WTC11 (cell line): ENCODE measurements around the gene ZFAND3. TPM values are rescaled to one million over a fixed set of nuclear protein-coding genes. Genes with fewer than 3 reads are reported as not detected.

ENCODE experiments used
- ATAC-seq: fragments of 200-7000 bp; cut with Tn5 transposase; 2 replicates; pipeline ENCODE4 v1.10.0; 2021; ENCODE audit warnings: mild to moderate bottlenecking, moderate library complexity
- CTCF ChIA-PET: fragments of 300-600 bp; sonication (Branson Sonifier 250); formaldehyde crosslinking; loops from one replicate; lab custom pipeline; 2021; ENCODE audit warnings: antibody characterized with exemption; lab: Charles Lee
- POLR2A ChIA-PET: fragments of 350-600 bp; sonication (Branson Sonifier 250); formaldehyde crosslinking; loops from one replicate; lab custom pipeline; 2021; ENCODE audit warnings: antibody characterized with exemption; lab: Charles Lee
- DNase-seq: peaks from one replicate; pipeline ENCODE4 v3.0.0; 2021; ENCODE audit warnings: low spot score
- H3K27ac Mint-ChIP-seq: 2 replicates; pipeline ENCODE4 v1.8.0; 2021; ENCODE audit warnings: mixed read lengths
- H3K27me3 Mint-ChIP-seq: 2 replicates; pipeline ENCODE4 v1.8.0; 2021; ENCODE audit warnings: low read depth, mild to moderate bottlenecking, moderate library complexity, mixed read lengths
- H3K36me3 Mint-ChIP-seq: 2 replicates; pipeline ENCODE4 v1.8.0; 2021; ENCODE audit warnings: mixed read lengths
- H3K4me1 Mint-ChIP-seq: 2 replicates; pipeline ENCODE4 v1.8.0; 2022; ENCODE audit warnings: mixed read lengths
- H3K4me3 Mint-ChIP-seq: 2 replicates; pipeline ENCODE4 v1.8.0; 2021; ENCODE audit warnings: mild to moderate bottlenecking, moderate library complexity, mixed read lengths
- H3K9me3 Mint-ChIP-seq: 2 replicates; pipeline ENCODE4 v1.8.0; 2021; ENCODE audit warnings: mixed read lengths
- ATF6 ChIP-seq: sonication (generic); formaldehyde crosslinking; IDR thresholded peaks from 2 replicates; pipeline ENCODE4 v1.8.1; 2023; ENCODE audit warnings: mild to moderate bottlenecking, missing genetic modification reagents
- CREM ChIP-seq: sonication (generic); formaldehyde crosslinking; IDR thresholded peaks from 2 replicates; pipeline ENCODE4 v1.8.1; 2022; ENCODE audit warnings: mild to moderate bottlenecking, missing genetic modification reagents, moderate library complexity
- E2F4 ChIP-seq: sonication (generic); formaldehyde crosslinking; IDR thresholded peaks from 2 replicates; pipeline ENCODE4 v1.8.1; 2022; ENCODE audit warnings: low read depth, mild to moderate bottlenecking, moderate library complexity, missing genetic modification reagents, borderline replicate concordance
- ESRRA ChIP-seq: sonication (generic); formaldehyde crosslinking; IDR thresholded peaks from 2 replicates; pipeline ENCODE4 v1.8.1; 2022; ENCODE audit warnings: mild to moderate bottlenecking, missing genetic modification reagents, borderline replicate concordance
- FOXK1 ChIP-seq: sonication (generic); formaldehyde crosslinking; IDR thresholded peaks from 2 replicates; pipeline ENCODE4 v1.8.0; 2022; ENCODE audit warnings: mild to moderate bottlenecking, moderate library complexity, missing genetic modification reagents
- FOXP1 ChIP-seq: sonication (generic); formaldehyde crosslinking; IDR thresholded peaks from 2 replicates; pipeline ENCODE4 v1.8.0; 2022; ENCODE audit warnings: missing genetic modification reagents, mild to moderate bottlenecking, moderate library complexity, borderline replicate concordance
- FOXP4 ChIP-seq: sonication (generic); formaldehyde crosslinking; IDR thresholded peaks from 2 replicates; pipeline ENCODE4 v1.8.0; 2022; ENCODE audit warnings: mild to moderate bottlenecking, missing genetic modification reagents
- GRHL2 ChIP-seq: fragments of 250-450 bp; sonication (Bioruptor Pico); IDR thresholded peaks from 2 replicates; pipeline ENCODE4 v1.8.0; 2022; ENCODE audit warnings: mild to moderate bottlenecking, moderate library complexity; ENCODE audit not compliant: insufficient replicate concordance, severe bottlenecking
- SMAD3 ChIP-seq: sonication (generic); formaldehyde crosslinking; IDR thresholded peaks from 2 replicates; pipeline ENCODE4 v1.8.0; 2022; ENCODE audit warnings: missing genetic modification reagents, mild to moderate bottlenecking, borderline replicate concordance
- ZNF138 ChIP-seq: sonication (generic); formaldehyde crosslinking; conservative IDR thresholded peaks from 2 replicates; pipeline ENCODE4 v1.8.1; 2022; ENCODE audit warnings: mild to moderate bottlenecking, moderate library complexity, missing genetic modification reagents
- ZNF263 ChIP-seq: sonication (generic); formaldehyde crosslinking; IDR thresholded peaks from 2 replicates; pipeline ENCODE4 v1.8.1; 2022; ENCODE audit warnings: low read depth, mild to moderate bottlenecking, moderate library complexity, missing genetic modification reagents
- ZNF425 ChIP-seq: fragments of 250-450 bp; sonication (Bioruptor Pico); conservative IDR thresholded peaks from 2 replicates; pipeline ENCODE4 v1.9.0; 2021; ENCODE audit warnings: mild to moderate bottlenecking
- ZNF671 ChIP-seq: fragments of 250-450 bp; sonication (Bioruptor Pico); IDR thresholded peaks from 2 replicates; pipeline ENCODE4 v1.8.0; 2021; ENCODE audit warnings: mild to moderate bottlenecking
- total RNA-seq: library from RNA; stranded (reverse); gene quantifications from 3 replicates; pipeline ENCODE4 v1.2.3, GENCODE V29; 2021
- TF ChIP-seq, protein P1 (sequence below): sonication (generic); formaldehyde crosslinking; IDR thresholded peaks from 2 replicates; pipeline ENCODE4 v1.8.1; 2023; ENCODE audit warnings: mild to moderate bottlenecking, missing genetic modification reagents, moderate library complexity
- TF ChIP-seq, protein P2 (sequence below): fragments of 250-450 bp; sonication (Bioruptor Pico); IDR thresholded peaks from 2 replicates; pipeline ENCODE4 v2.1.2; 2022; ENCODE audit warnings: mild to moderate bottlenecking, moderate library complexity
- TF ChIP-seq, protein P3 (sequence below): sonication (generic); formaldehyde crosslinking; IDR thresholded peaks from 2 replicates; pipeline ENCODE4 v1.8.1; 2023; ENCODE audit warnings: mild to moderate bottlenecking, moderate library complexity, missing genetic modification reagents
- TF ChIP-seq, protein P4 (sequence below): fragments of 250-450 bp; sonication (Bioruptor Pico); IDR thresholded peaks from 2 replicates; pipeline ENCODE4 v1.9.0; 2021; ENCODE audit warnings: mild to moderate bottlenecking

The ZFAND3 gene
- total RNA-seq, 1 experiment from 2014 or later: 50.3 TPM

DNA sequence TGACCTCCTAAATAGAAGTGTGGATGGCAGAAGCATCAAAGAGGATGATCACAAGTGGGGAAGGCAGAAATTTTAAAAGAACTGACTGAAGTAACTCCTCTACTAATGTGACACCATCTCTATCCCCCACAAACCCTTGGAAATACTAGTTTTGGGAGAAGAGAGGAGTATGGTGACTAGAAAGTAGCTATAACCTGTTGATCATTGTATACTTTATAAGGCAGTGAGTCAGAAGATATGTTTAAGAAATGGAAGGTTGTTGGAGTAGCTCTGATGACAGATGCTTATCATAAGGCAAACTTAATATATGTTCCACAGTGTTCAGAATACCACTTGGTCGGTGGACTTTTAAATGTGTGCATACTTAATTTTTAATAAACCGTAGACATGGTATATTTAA lies 116.6 kb downstream of the ZFAND3 start:
- peaks cover 23% of the 10 kb centered on the region for H3K4me1 Mint-ChIP-seq
- no peak overlapping the region for H3K27ac Mint-ChIP-seq
- no peaks in the 10 kb centered on the region for H3K27me3 Mint-ChIP-seq
- no peak for TF ChIP-seq ZNF138
- no peak for TF ChIP-seq ZNF671 (CRISPR knock-in tag)
- TF ChIP-seq ATF6 (CRISPR knock-in tag): no peak
- no peak for TF ChIP-seq E2F4 (CRISPR knock-in tag)
- TF ChIP-seq ZNF425 (CRISPR knock-in tag): no peak
- TF ChIP-seq, protein P1, sequence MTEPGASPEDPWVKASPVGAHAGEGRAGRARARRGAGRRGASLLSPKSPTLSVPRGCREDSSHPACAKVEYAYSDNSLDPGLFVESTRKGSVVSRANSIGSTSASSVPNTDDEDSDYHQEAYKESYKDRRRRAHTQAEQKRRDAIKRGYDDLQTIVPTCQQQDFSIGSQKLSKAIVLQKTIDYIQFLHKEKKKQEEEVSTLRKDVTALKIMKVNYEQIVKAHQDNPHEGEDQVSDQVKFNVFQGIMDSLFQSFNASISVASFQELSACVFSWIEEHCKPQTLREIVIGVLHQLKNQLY (CRISPR knock-in tag): no peak
- TF ChIP-seq, protein P2, sequence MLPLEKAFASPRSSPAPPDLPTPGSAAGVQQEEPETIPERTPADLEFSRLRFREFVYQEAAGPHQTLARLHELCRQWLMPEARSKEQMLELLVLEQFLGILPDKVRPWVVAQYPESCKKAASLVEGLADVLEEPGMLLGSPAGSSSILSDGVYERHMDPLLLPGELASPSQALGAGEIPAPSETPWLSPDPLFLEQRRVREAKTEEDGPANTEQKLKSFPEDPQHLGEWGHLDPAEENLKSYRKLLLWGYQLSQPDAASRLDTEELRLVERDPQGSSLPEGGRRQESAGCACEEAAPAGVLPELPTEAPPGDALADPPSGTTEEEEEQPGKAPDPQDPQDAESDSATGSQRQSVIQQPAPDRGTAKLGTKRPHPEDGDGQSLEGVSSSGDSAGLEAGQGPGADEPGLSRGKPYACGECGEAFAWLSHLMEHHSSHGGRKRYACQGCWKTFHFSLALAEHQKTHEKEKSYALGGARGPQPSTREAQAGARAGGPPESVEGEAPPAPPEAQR (CRISPR knock-in tag): no peak
- TF ChIP-seq ZNF263 (CRISPR knock-in tag): no peak
- TF ChIP-seq GRHL2 (CRISPR knock-in tag): no peak
- no peak for TF ChIP-seq FOXK1 (CRISPR knock-in tag)
- no peak for TF ChIP-seq CREM
- TF ChIP-seq ESRRA: no peak
- TF ChIP-seq FOXP4 (CRISPR knock-in tag): no peak
- TF ChIP-seq, protein P3, sequence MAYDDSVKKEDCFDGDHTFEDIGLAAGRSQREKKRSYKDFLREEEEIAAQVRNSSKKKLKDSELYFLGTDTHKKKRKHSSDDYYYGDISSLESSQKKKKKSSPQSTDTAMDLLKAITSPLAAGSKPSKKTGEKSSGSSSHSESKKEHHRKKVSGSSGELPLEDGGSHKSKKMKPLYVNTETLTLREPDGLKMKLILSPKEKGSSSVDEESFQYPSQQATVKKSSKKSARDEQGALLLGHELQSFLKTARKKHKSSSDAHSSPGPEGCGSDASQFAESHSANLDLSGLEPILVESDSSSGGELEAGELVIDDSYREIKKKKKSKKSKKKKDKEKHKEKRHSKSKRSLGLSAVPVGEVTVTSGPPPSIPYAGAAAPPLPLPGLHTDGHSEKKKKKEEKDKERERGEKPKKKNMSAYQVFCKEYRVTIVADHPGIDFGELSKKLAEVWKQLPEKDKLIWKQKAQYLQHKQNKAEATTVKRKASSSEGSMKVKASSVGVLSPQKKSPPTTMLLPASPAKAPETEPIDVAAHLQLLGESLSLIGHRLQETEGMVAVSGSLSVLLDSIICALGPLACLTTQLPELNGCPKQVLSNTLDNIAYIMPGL (CRISPR knock-in tag): no peak
- no peak for TF ChIP-seq FOXP1 (CRISPR knock-in tag)
- TF ChIP-seq, protein P4, sequence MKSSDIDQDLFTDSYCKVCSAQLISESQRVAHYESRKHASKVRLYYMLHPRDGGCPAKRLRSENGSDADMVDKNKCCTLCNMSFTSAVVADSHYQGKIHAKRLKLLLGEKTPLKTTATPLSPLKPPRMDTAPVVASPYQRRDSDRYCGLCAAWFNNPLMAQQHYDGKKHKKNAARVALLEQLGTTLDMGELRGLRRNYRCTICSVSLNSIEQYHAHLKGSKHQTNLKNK (CRISPR knock-in tag): no peak
- no peak for TF ChIP-seq SMAD3
- ChIA-PET POLR2A (no interaction called here), CTCF (no interaction called here)
- no peaks in the 10 kb centered on the region for H3K36me3 Mint-ChIP-seq
- no peaks in the 10 kb centered on the region for H3K9me3 Mint-ChIP-seq
- DNase-seq (no peak), ATAC-seq (no peak)
- H3K4me3 Mint-ChIP-seq: no peak overlapping the region
